T-cell (primary cell): ENCODE measurements around the gene SPAG9. TPM values are rescaled to one million over a fixed set of nuclear protein-coding genes. Genes with fewer than 3 reads are reported as not detected.

ENCODE experiments used
- ATAC-seq, 4 experiments: fragments of 200-7000 bp in 3 of 4; fragments of 150-1000 bp in 1 of 4; cut with Tn5 transposase; replicated peaks in 1 of 4; 1 replicate in 3 of 4; 2 replicates in 1 of 4; pipeline ENCODE4 v1.10.0; 2021; ENCODE audit warnings: moderate library complexity in 3 of 4, mild to moderate bottlenecking in 2 of 4, moderate number of reproducible peaks in 1 of 4
- CTCF ChIA-PET, 2 donors: fragments of 300-600 bp; sonication (Branson Sonifier 250); formaldehyde crosslinking; loops; one replicate each; lab custom pipeline; 2022; ENCODE audit warnings: antibody characterized with exemption in 2 of 2; lab: Charles Lee
- POLR2A ChIA-PET, 2 donors: fragments of 300-600 bp; sonication (Branson Sonifier 250); formaldehyde crosslinking; loops; one replicate each; lab custom pipeline; 2022; ENCODE audit warnings: antibody characterized with exemption in 2 of 2; lab: Charles Lee
- DNase-seq, 35 experiments: peaks; one replicate each; pipeline versions ENCODE4 v3.0.0 to v3.0.0-alpha.2; 2013 to 2023
- H3K27ac ChIP-seq: one replicate; pipeline ENCODE4 v1.5.1; 2013; ENCODE audit warnings: low read length
- H3K27me3 ChIP-seq, 2 experiments: replicated peaks in 1 of 2; 1 replicate in 1 of 2; 2 replicates in 1 of 2; pipeline versions ENCODE4 v1.6.1 to v1.7.0; 2013; ENCODE audit warnings: low read length in 1 of 2, mixed read lengths in 1 of 2; ENCODE audit not compliant: control insufficient read depth in 2 of 2, insufficient read depth in 2 of 2; ENCODE audit errors: extremely low read depth in 1 of 2
- H3K36me3 ChIP-seq, 2 donors: 1 replicate in 1 of 2; 2 replicates in 1 of 2; pipeline versions ENCODE4 v1.6.1 to v1.7.0; 2013; ENCODE audit warnings: low read length in 1 of 2; ENCODE audit not compliant: control insufficient read depth in 2 of 2, insufficient read depth in 1 of 2; ENCODE audit errors: extremely low read depth in 1 of 2
- H3K4me1 ChIP-seq, 2 experiments: 1 replicate in 1 of 2; 2 replicates in 1 of 2; pipeline versions ENCODE4 v1.6.1 to v1.7.0; 2013; ENCODE audit warnings: low read length in 2 of 2, mixed read lengths in 1 of 2; ENCODE audit not compliant: insufficient read depth in 2 of 2, control insufficient read depth in 1 of 2; ENCODE audit errors: extremely low read depth in 1 of 2
- H3K4me3 ChIP-seq, 2 donors: 1 replicate in 1 of 2; 2 replicates in 1 of 2; pipeline versions ENCODE4 v1.5.1 to v1.7.0; 2013; ENCODE audit warnings: mild to moderate bottlenecking in 2 of 2, low read length in 1 of 2, moderate library complexity in 1 of 2; ENCODE audit not compliant: control insufficient read depth in 1 of 2; ENCODE audit errors: extremely low read depth in 1 of 2
- H3K9me3 ChIP-seq: 2 replicates; pipeline ENCODE4 v1.7.0; 2013
- H3K27ac Mint-ChIP-seq, 2 donors: one replicate each; pipeline ENCODE4 v1.8.0; 2020 to 2021; ENCODE audit warnings: mild to moderate bottlenecking in 2 of 2, mixed read lengths in 2 of 2
- H3K27me3 Mint-ChIP-seq, 2 donors: one replicate each; pipeline ENCODE4 v1.8.0; 2021 to 2022; ENCODE audit warnings: mixed read lengths in 2 of 2
- H3K36me3 Mint-ChIP-seq: one replicate; pipeline ENCODE4 v1.8.0; 2021; ENCODE audit warnings: mixed read lengths
- H3K4me1 Mint-ChIP-seq, 3 donors: one replicate each; pipeline ENCODE4 v1.8.0; 2020 to 2022; ENCODE audit warnings: mixed read lengths in 3 of 3, mild to moderate bottlenecking in 1 of 3
- H3K4me3 Mint-ChIP-seq, 3 donors: one replicate each; pipeline ENCODE4 v1.8.0; 2020 to 2022; ENCODE audit warnings: mild to moderate bottlenecking in 3 of 3, mixed read lengths in 3 of 3, moderate library complexity in 3 of 3
- H3K9me3 Mint-ChIP-seq, 3 donors: one replicate each; pipeline ENCODE4 v1.8.0; 2020 to 2022; ENCODE audit warnings: mixed read lengths in 3 of 3
- WGBS: methylation state at CpG from one replicate; pipeline ENCODE4 v1.1.5; 2013; ENCODE audit warnings: missing lambda C conversion rate; ENCODE audit not compliant: insufficient coverage; 5-methylcytosine and 5-hydroxymethylcytosine counted together
- total RNA-seq, 35 experiments: library from RNA in 6 of 35; stranded (reverse) in 6 of 35; fragments of 120-200 nt in 1 of 35; gene quantifications; one replicate each; pipeline versions ENCODE4 v1.2.1 to v1.2.4 and lab custom pipeline; 2013 to 2026

Gene SPAG9
- total RNA-seq, 5 donors from 2014 or later (not counting 1 experiment from before 2014, with no cell fraction given), result 48.9 to 61.8 (median 51.9) TPM

- ATAC-seq (no peak), DNase-seq (no peak)
- POLR2A ChIA-PET, result interaction anchor here in 1 of 2 donors (1.4 kb wide), 1 partner anchor 57 kb away, joined by 3 read pairs; the partner anchor contains the start of gene TOB1
- H3K4me1 ChIP-seq, result peaks cover 18 to 47% of the 10 kb centered on the region in 2 experiments
- H3K36me3 ChIP-seq, result no peaks in the 10 kb centered on the region
- no peak overlapping the region for H3K27ac ChIP-seq
- H3K4me3 ChIP-seq, result no peak overlapping the region
- no peak overlapping the region for H3K27ac Mint-ChIP-seq
- no peak overlapping the region for H3K4me3 Mint-ChIP-seq
- no peaks in the 10 kb centered on the region for H3K36me3 Mint-ChIP-seq
- H3K9me3 Mint-ChIP-seq, result no peaks in the 10 kb centered on the region
- 86% methylated on average over 1 of the region's 6 CpGs for WGBS
- H3K27me3 Mint-ChIP-seq, result no peaks in the 10 kb centered on the region
- H3K4me1 Mint-ChIP-seq, result peaks cover 51 to 65% (median 60%) of the 10 kb centered on the region in 3 donors
- H3K27me3 ChIP-seq, result no peaks in the 10 kb centered on the region
- H3K9me3 ChIP-seq, result no peaks in the 10 kb centered on the region
- CTCF ChIA-PET, result no interaction called here
Observed at GRCh38 chr17:50922721-50923405, 197.8 kb downstream of the SPAG9 start.

GRCh38 chr17:50922107-50922506 lies 198.6 kb downstream of the SPAG9 start:
- H3K4me1 ChIP-seq, result peaks cover 24 to 51% of the 10 kb centered on the region in 2 experiments
- H3K4me1 Mint-ChIP-seq, result peaks cover 47 to 60% (median 58%) of the 10 kb centered on the region in 3 donors
- ChIA-PET POLR2A (interaction anchor here in 1 of 2 donors (1.4 kb wide), 1 partner anchor 56 kb away, joined by 3 read pairs; the partner anchor contains the start of gene TOB1), CTCF (interaction anchor here in 1 of 2 donors (0.8 kb wide), 1 partner anchor 32 kb away, joined by 3 read pairs; no protein-coding TSS in a partner anchor)
- no peaks in the 10 kb centered on the region for H3K36me3 ChIP-seq
- no peak overlapping the region for H3K4me3 ChIP-seq
- H3K4me3 Mint-ChIP-seq, result no peak overlapping the region
- no peaks in the 10 kb centered on the region for H3K27me3 ChIP-seq
- H3K9me3 ChIP-seq, result no peaks in the 10 kb centered on the region
- H3K27me3 Mint-ChIP-seq, result no peaks in the 10 kb centered on the region
- DNase-seq, result no peak
- H3K27ac Mint-ChIP-seq, result peak overlapping the region in 1 of 2 donors; percentile 14
- H3K36me3 Mint-ChIP-seq, result no peaks in the 10 kb centered on the region
- no peak for ATAC-seq
- no peak overlapping the region for H3K27ac ChIP-seq
- WGBS, result no CpG with 5 or more reads among the region's 2 CpGs
- H3K9me3 Mint-ChIP-seq, result no peaks in the 10 kb centered on the region

- H3K4me1 Mint-ChIP-seq, result peaks cover 46 to 59% (median 56%) of the 10 kb centered on the region in 3 donors
Observed at GRCh38 chr17:50920891-50921586, 199.6 kb downstream of the SPAG9 start.

GRCh38 chr17:50920041-50920410 lies 200.6 kb downstream of the SPAG9 start:
- Histone ChIP-seq H3K27me3 (no peaks in the 10 kb centered on the region), H3K9me3 (no peaks in the 10 kb centered on the region), H3K4me3 (no peak overlapping the region), H3K27ac (peak overlapping the region; percentile 93), H3K4me1 (peaks cover 29 to 49% of the 10 kb centered on the region in 2 experiments), H3K36me3 (no peaks in the 10 kb centered on the region)
- Mint-ChIP-seq H3K9me3 (no peaks in the 10 kb centered on the region), H3K27me3 (no peaks in the 10 kb centered on the region), H3K4me3 (peak overlapping the region in 1 of 3 donors; percentile 67), H3K4me1 (peaks cover 45 to 61% (median 60%) of the 10 kb centered on the region in 3 donors), H3K36me3 (no peaks in the 10 kb centered on the region), H3K27ac (peak overlapping the region; percentile 97 to 98)
- ChIA-PET CTCF (interaction anchor here in 1 of 2 donors (0.6 kb wide), 1 partner anchor 60 kb away, joined by 3 read pairs; no protein-coding TSS in a partner anchor), POLR2A (interaction anchor here (0.7 to 3.1 kb wide), 3 partner anchors 45 to 54 kb away, joined by 3 to 19 read pairs (median 19); partner anchors contain the start of gene TOB1 (in 2 of the 2))
- DNase-seq (no peak), ATAC-seq (peak in 1 of 4 experiments; percentile 4)
- WGBS, result 84% methylated on average over 7 of the region's 8 CpGs

More at GRCh38 chr17:50920891-50921586, 199.6 kb downstream of the SPAG9 start:
- ChIA-PET CTCF (interaction anchor here (0.5 to 0.8 kb wide), 2 partner anchors 10 to 33 kb away, joined by 3 read pairs; no protein-coding TSS in a partner anchor), POLR2A (interaction anchor here (2.7 to 3.1 kb wide), 2 partner anchors 54 to 55 kb away, joined by 19 read pairs; partner anchors contain the start of gene TOB1 (in 2 of the 2))
- H3K4me1 ChIP-seq, result peaks cover 29 to 51% of the 10 kb centered on the region in 2 experiments
- no peak overlapping the region for H3K27ac ChIP-seq
- H3K9me3 ChIP-seq, result no peaks in the 10 kb centered on the region
- H3K4me3 Mint-ChIP-seq, result no peak overlapping the region
- peak overlapping the region in 1 of 2 donors; percentile 28 for H3K27ac Mint-ChIP-seq
- no peaks in the 10 kb centered on the region for H3K27me3 Mint-ChIP-seq
- DNase-seq, result no peak
- no peaks in the 10 kb centered on the region for H3K36me3 ChIP-seq
- H3K4me3 ChIP-seq, result no peak overlapping the region
- no peaks in the 10 kb centered on the region for H3K27me3 ChIP-seq
- H3K9me3 Mint-ChIP-seq, result no peaks in the 10 kb centered on the region
- no peak for ATAC-seq
- no peaks in the 10 kb centered on the region for H3K36me3 Mint-ChIP-seq
- 90% methylated on average over 15 of the region's 16 CpGs for WGBS

- no peaks in the 10 kb centered on the region for H3K9me3 Mint-ChIP-seq
- no peaks in the 10 kb centered on the region for H3K27me3 Mint-ChIP-seq
- Histone ChIP-seq H3K27me3 (no peaks in the 10 kb centered on the region), H3K9me3 (no peaks in the 10 kb centered on the region), H3K27ac (peak overlapping the region; percentile 93), H3K4me3 (peak overlapping the region in 1 of 2 donors; percentile 3), H3K36me3 (no peaks in the 10 kb centered on the region), H3K4me1 (peaks cover 32 to 54% of the 10 kb centered on the region in 2 experiments)
- POLR2A ChIA-PET, result interaction anchor here (0.7 to 3.1 kb wide), 3 partner anchors 45 to 53 kb away, joined by 3 to 19 read pairs (median 19); partner anchors contain the start of gene TOB1 (in 2 of the 2)
- ATAC-seq (peak; percentile 80 to 96 (median 90)), DNase-seq (peak; percentile 40 to 94 (median 86))
- H3K4me3 Mint-ChIP-seq, result peak overlapping the region; percentile 53 to 67 (median 55)
- peaks cover 49 to 63% (median 57%) of the 10 kb centered on the region in 3 donors for H3K4me1 Mint-ChIP-seq
- CTCF ChIA-PET, result interaction anchor here in 1 of 2 donors (0.6 kb wide), 1 partner anchor 59 kb away, joined by 3 read pairs; no protein-coding TSS in a partner anchor
- WGBS, result 8% methylated on average over 15 of the region's 18 CpGs
- H3K27ac Mint-ChIP-seq, result peak overlapping the region; percentile 97 to 98
- no peaks in the 10 kb centered on the region for H3K36me3 Mint-ChIP-seq
Observed at GRCh38 chr17:50919321-50920040, 201.2 kb downstream of the SPAG9 start.
